Lung microvascular endothelial cell (primary cell): Measurements from ENCODE around the gene TMEM164. TPM values are rescaled to one million over a fixed set of nuclear protein-coding genes. Genes with fewer than 3 reads are reported as not detected.

Experiments
- DNase-seq, 2 donors: peaks; one replicate each; pipeline versions ENCODE4 v3.0.0 to v3.0.0-alpha.2; 2010; ENCODE audit warnings: low read depth in 2 of 2
- total RNA-seq: library from RNA; depleted of rRNA; stranded (reverse); fragments of >200 nt; gene quantifications from 2 replicates; pipeline ENCODE4 v1.2.1, GENCODE V29; 2014

TMEM164 gene
- total RNA-seq, 1 donor from 2014 or later = 21.2 TPM

GRCh38 chrX:110194977-110195376 is 192.1 kb downstream of the TMEM164 start:
- DNase-seq = no peak

GRCh38 chrX:110201799-110202198 is 198.9 kb downstream of the TMEM164 start:
- DNase-seq = no peak

GRCh38 chrX:110204986-110205385 is 202.1 kb downstream of the TMEM164 start:
- DNase-seq = no peak

GRCh38 chrX:110208092-110208491 is 205.2 kb downstream of the TMEM164 start:
- no peak for DNase-seq

- peak; percentile 41 to 76 for DNase-seq
Measured at GRCh38 chrX:110210417-110211139, 207.7 kb downstream of the TMEM164 start.

- no peak for DNase-seq
Measured at GRCh38 chrX:110211340-110211739, 208.4 kb downstream of the TMEM164 start.

GRCh38 chrX:110212299-110212698 is 209.4 kb downstream of the TMEM164 start:
- DNase-seq = peak; percentile 6 to 14

- DNase-seq = no peak
Measured at GRCh38 chrX:110213183-110213582, 210.3 kb downstream of the TMEM164 start.

- DNase-seq = peak in 1 of 2 donors; percentile 17
Measured at GRCh38 chrX:110214684-110215083, 211.8 kb downstream of the TMEM164 start.

GRCh38 chrX:110215411-110215810 is 212.5 kb downstream of the TMEM164 start:
- DNase-seq = no peak

- no peak for DNase-seq
Measured at GRCh38 chrX:110216027-110216426, 213.1 kb downstream of the TMEM164 start.

GRCh38 chrX:110218591-110218990 is 215.7 kb downstream of the TMEM164 start:
- DNase-seq = no peak

- peak in 1 of 2 donors; percentile 9 for DNase-seq
Measured at GRCh38 chrX:110219920-110220319, 217.0 kb downstream of the TMEM164 start.

GRCh38 chrX:110222497-110223257 is 219.8 kb downstream of the TMEM164 start:
- no peak for DNase-seq

GRCh38 chrX:110224926-110225617 is 222.2 kb downstream of the TMEM164 start:
- DNase-seq = no peak

- DNase-seq = no peak
Measured at GRCh38 chrX:110226931-110227330, 224.0 kb downstream of the TMEM164 start.
